Liver (tissue), 9 donors: ENCODE data around the gene DNAJC5G. TPM values are rescaled to one million over a fixed set of nuclear protein-coding genes. Genes with fewer than 3 reads are reported as not detected.

Experiments
- DNase-seq: peaks from one replicate; pipeline ENCODE4 v3.0.0-alpha.2; 2017; ENCODE audit warnings: low spot score
- H3K27ac ChIP-seq, 2 donors: one replicate each; pipeline ENCODE4 v1.7.0; 2013; ENCODE audit warnings: inconsistent platforms in 2 of 2, low read length in 2 of 2, control low read depth in 1 of 2, low read depth in 1 of 2, mild to moderate bottlenecking in 1 of 2
- H3K27me3 ChIP-seq, 4 donors: one replicate each; pipeline versions ENCODE4 v1.6.1 to v1.7.0; 2013; ENCODE audit warnings: low read length in 3 of 4, inconsistent platforms in 1 of 4, mild to moderate bottlenecking in 1 of 4, moderate library complexity in 1 of 4; ENCODE audit not compliant: control insufficient read depth in 4 of 4, insufficient read depth in 4 of 4
- H3K36me3 ChIP-seq, 4 donors: one replicate each; pipeline versions ENCODE4 v1.6.1 to v1.7.0; 2013; ENCODE audit warnings: low read length in 3 of 4, mild to moderate bottlenecking in 3 of 4, low read depth in 1 of 4, moderate library complexity in 1 of 4; ENCODE audit not compliant: control insufficient read depth in 4 of 4, insufficient read depth in 3 of 4
- H3K4me1 ChIP-seq, 4 donors: one replicate each; pipeline versions ENCODE4 v1.6.1 to v1.7.0; 2013; ENCODE audit warnings: low read length in 3 of 4, mild to moderate bottlenecking in 3 of 4, moderate library complexity in 1 of 4; ENCODE audit not compliant: control insufficient read depth in 4 of 4, insufficient read depth in 4 of 4
- H3K4me3 ChIP-seq, 3 donors: one replicate each; pipeline versions ENCODE4 v1.6.1 to v1.7.0; 2013; ENCODE audit warnings: low read length in 3 of 3, control low read depth in 1 of 3, low read depth in 1 of 3, mild to moderate bottlenecking in 1 of 3
- H3K9ac ChIP-seq, 2 donors: one replicate each; pipeline ENCODE4 v1.7.0; 2013; ENCODE audit warnings: low read length in 2 of 2, mild to moderate bottlenecking in 2 of 2, moderate library complexity in 2 of 2, control low read depth in 1 of 2, low read depth in 1 of 2
- H3K9me3 ChIP-seq, 4 donors: one replicate each; pipeline versions ENCODE4 v1.6.1 to v1.7.0; 2013; ENCODE audit warnings: low read length in 3 of 4; ENCODE audit not compliant: control insufficient read depth in 4 of 4
- EGR1 ChIP-seq, 2 donors: IDR thresholded peaks; 2 replicates each; pipeline ENCODE4 v1.6.1; 2016 to 2018; ENCODE audit warnings: antibody characterized with exemption in 2 of 2, low read depth in 2 of 2
- FOXA1 ChIP-seq: IDR thresholded peaks from 2 replicates; pipeline ENCODE4 v1.6.1; 2016; ENCODE audit warnings: antibody characterized with exemption
- FOXA2 ChIP-seq: IDR thresholded peaks from 2 replicates; pipeline ENCODE4 v1.6.1; 2016; ENCODE audit warnings: antibody characterized with exemption
- GABPA ChIP-seq, 2 donors: IDR thresholded peaks in 1 of 2; conservative IDR thresholded peaks in 1 of 2; 2 replicates each; pipeline ENCODE4 v1.6.1; 2016; ENCODE audit warnings: antibody characterized with exemption in 2 of 2, mild to moderate bottlenecking in 1 of 2, moderate library complexity in 1 of 2
- HNF4G ChIP-seq: IDR thresholded peaks from 2 replicates; pipeline ENCODE4 v1.6.1; 2016; ENCODE audit warnings: antibody characterized with exemption
- JUND ChIP-seq, 2 donors: IDR thresholded peaks; 2 replicates each; pipeline ENCODE4 v1.6.1; 2016; ENCODE audit warnings: antibody characterized with exemption in 2 of 2
- NR2F2 ChIP-seq: IDR thresholded peaks from 2 replicates; pipeline ENCODE4 v1.6.1; 2016; ENCODE audit warnings: antibody characterized with exemption
- RXRA ChIP-seq, 2 donors: IDR thresholded peaks; 2 replicates each; pipeline ENCODE4 v1.6.1; 2017 to 2018; ENCODE audit warnings: antibody characterized with exemption in 2 of 2, mild to moderate bottlenecking in 1 of 2
- SP1 ChIP-seq: IDR thresholded peaks from 2 replicates; pipeline ENCODE4 v1.6.1; 2018; ENCODE audit warnings: antibody characterized with exemption, mild to moderate bottlenecking
- TAF1 ChIP-seq: conservative IDR thresholded peaks from 2 replicates; pipeline ENCODE4 v1.6.1; 2016; ENCODE audit warnings: antibody characterized with exemption, mild to moderate bottlenecking
- YY1 ChIP-seq: IDR thresholded peaks from 2 replicates; pipeline ENCODE4 v1.6.1; 2016; ENCODE audit warnings: antibody characterized with exemption, mild to moderate bottlenecking
- WGBS: extraction: QIAGEN DNeasy Blood & Tissue Kit; methylation state at CpG from one replicate; pipeline ENCODE4 v1.1.7; 2013; 5-methylcytosine and 5-hydroxymethylcytosine counted together
- polyA plus RNA-seq, 2 donors: library from polyadenylated mRNA; stranded (reverse) in 1 of 2; unstranded in 1 of 2; fragments of 200-250 nt in 1 of 2; fragments of >200 nt in 1 of 2; fragmentation: Nextera tagmentation in 1 of 2; extraction: Ambion mirVana in 1 of 2; gene quantifications; one replicate each; pipeline versions ENCODE4 v1.2.1 to v1.2.3, GENCODE V29; 2013 to 2015
- total RNA-seq, 2 donors: library from RNA; depleted of rRNA; stranded (reverse); fragments of >200 nt; gene quantifications; one replicate each; pipeline ENCODE4 v1.2.3, GENCODE V29; 2014
- TF ChIP-seq, protein P1 (sequence below): fragments of 150-350 bp; IDR thresholded peaks from 2 replicates; pipeline ENCODE4 v1.5.1; 2017; ENCODE audit warnings: improper control_type of control experiment, low read depth, low read length; ENCODE audit not compliant: missing input control
- TF ChIP-seq, protein P2 (sequence below): IDR thresholded peaks from 2 replicates; pipeline ENCODE4 v1.6.1; 2016; ENCODE audit warnings: antibody characterized with exemption
- TF ChIP-seq, protein P3 (sequence below): IDR thresholded peaks from 2 replicates; pipeline ENCODE4 v1.6.1; 2016; ENCODE audit warnings: antibody characterized with exemption
- TF ChIP-seq, protein P4 (sequence below): IDR thresholded peaks from 2 replicates; pipeline ENCODE4 v1.6.1; 2016; ENCODE audit warnings: antibody characterized with exemption, mild to moderate bottlenecking
- donor health status: healthy.
- donor health status: healthy.
- donor health status: healthy.
- donor health status: healthy.
- donor health status: healthy.

Gene DNAJC5G
- total and polyA plus RNA-seq, 4 donors = not detected

DNA sequence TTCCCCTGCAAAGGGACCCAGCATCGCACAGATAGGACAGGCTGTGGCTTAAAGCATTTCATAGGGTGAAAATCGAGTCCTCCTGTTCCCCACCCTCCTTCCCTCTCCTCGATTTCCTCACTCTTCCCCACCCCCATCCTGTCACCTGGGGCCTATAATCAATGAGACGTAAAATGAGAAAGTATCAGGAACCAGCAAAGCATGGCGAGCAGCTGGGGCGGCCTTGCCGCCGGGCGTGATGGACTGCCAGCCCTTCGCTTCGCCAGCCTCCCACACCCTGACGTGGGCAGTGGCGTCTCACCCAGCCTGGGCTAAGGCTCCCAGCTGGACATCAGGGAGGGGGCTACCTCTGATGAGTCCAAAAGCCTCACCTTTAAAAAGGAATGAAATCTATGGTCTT lies 23.5 kb upstream of the DNAJC5G start:
- Histone ChIP-seq H3K9me3 (no peaks in the 10 kb centered on the region), H3K27me3 (peaks cover 0 to 2% (median 0%) of the 10 kb centered on the region in 4 donors), H3K9ac (no peak overlapping the region), H3K4me3 (no peak overlapping the region), H3K36me3 (no peaks in the 10 kb centered on the region), H3K4me1 (peaks cover 0 to 7% (median 3%) of the 10 kb centered on the region in 4 donors), H3K27ac (no peak overlapping the region)
- no peak for DNase-seq
- TF ChIP-seq FOXA2 (no peak), RXRA (IDR thresholded peaks at IDR 0.05) (no peak), YY1 (no peak), GABPA (IDR thresholded peaks at IDR 0.05 in 1 of 2, conservative IDR thresholded peaks at IDR 0.05 in 1 of 2) (no peak), HNF4G (no peak), NR2F2 (no peak)
- TF ChIP-seq, protein P1, sequence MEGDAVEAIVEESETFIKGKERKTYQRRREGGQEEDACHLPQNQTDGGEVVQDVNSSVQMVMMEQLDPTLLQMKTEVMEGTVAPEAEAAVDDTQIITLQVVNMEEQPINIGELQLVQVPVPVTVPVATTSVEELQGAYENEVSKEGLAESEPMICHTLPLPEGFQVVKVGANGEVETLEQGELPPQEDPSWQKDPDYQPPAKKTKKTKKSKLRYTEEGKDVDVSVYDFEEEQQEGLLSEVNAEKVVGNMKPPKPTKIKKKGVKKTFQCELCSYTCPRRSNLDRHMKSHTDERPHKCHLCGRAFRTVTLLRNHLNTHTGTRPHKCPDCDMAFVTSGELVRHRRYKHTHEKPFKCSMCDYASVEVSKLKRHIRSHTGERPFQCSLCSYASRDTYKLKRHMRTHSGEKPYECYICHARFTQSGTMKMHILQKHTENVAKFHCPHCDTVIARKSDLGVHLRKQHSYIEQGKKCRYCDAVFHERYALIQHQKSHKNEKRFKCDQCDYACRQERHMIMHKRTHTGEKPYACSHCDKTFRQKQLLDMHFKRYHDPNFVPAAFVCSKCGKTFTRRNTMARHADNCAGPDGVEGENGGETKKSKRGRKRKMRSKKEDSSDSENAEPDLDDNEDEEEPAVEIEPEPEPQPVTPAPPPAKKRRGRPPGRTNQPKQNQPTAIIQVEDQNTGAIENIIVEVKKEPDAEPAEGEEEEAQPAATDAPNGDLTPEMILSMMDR = no peak
- TF ChIP-seq, protein P2, sequence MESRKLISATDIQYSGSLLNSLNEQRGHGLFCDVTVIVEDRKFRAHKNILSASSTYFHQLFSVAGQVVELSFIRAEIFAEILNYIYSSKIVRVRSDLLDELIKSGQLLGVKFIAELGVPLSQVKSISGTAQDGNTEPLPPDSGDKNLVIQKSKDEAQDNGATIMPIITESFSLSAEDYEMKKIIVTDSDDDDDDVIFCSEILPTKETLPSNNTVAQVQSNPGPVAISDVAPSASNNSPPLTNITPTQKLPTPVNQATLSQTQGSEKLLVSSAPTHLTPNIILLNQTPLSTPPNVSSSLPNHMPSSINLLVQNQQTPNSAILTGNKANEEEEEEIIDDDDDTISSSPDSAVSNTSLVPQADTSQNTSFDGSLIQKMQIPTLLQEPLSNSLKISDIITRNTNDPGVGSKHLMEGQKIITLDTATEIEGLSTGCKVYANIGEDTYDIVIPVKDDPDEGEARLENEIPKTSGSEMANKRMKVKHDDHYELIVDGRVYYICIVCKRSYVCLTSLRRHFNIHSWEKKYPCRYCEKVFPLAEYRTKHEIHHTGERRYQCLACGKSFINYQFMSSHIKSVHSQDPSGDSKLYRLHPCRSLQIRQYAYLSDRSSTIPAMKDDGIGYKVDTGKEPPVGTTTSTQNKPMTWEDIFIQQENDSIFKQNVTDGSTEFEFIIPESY = no peak
- 86% methylated on average over 13 of the region's 13 CpGs for WGBS

DNA sequence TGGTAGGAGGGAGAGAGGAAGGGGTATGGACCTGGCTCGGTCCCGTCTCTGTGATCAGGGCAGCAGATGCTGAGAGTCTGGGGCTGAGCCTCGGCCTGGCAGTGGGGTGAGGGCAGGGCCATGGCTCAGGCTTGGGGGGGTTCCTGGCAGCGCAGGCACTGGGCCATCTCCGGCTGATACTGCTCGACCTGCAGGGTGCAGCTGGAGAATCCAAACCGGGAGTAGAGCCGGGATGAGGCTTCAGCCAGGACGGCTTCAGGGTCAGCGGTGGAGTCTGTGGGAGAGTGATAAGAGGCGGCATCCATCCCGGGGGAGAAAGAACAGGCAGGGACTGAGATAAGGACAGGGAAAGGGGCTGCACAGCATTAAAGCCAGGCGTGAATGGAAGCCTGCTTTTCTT lies 20.0 kb upstream of the DNAJC5G start:
- Histone ChIP-seq H3K27ac (no peak overlapping the region), H3K36me3 (no peaks in the 10 kb centered on the region), H3K9me3 (no peaks in the 10 kb centered on the region), H3K9ac (no peak overlapping the region), H3K27me3 (peaks cover 0 to 9% (median 0%) of the 10 kb centered on the region in 4 donors), H3K4me3 (no peak overlapping the region), H3K4me1 (peaks cover 0 to 1% (median under 1%) of the 10 kb centered on the region in 4 donors)
- no peak for DNase-seq
- 37% methylated on average over 13 of the region's 13 CpGs for WGBS
- TF ChIP-seq, protein P3, sequence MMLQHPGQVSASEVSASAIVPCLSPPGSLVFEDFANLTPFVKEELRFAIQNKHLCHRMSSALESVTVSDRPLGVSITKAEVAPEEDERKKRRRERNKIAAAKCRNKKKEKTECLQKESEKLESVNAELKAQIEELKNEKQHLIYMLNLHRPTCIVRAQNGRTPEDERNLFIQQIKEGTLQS = no peak
- TF ChIP-seq HNF4G = no peak
- no peak for TF ChIP-seq JUND (IDR thresholded peaks at IDR 0.05)
- TF ChIP-seq FOXA2 = no peak
- TF ChIP-seq, protein P2 = no peak
- TF ChIP-seq, protein P1 = no peak
- no peak for TF ChIP-seq YY1
- TF ChIP-seq FOXA1 = no peak
- no peak for TF ChIP-seq TAF1
- no peak for TF ChIP-seq SP1
- no peak for TF ChIP-seq GABPA (IDR thresholded peaks at IDR 0.05 in 1 of 2, conservative IDR thresholded peaks at IDR 0.05 in 1 of 2)
- TF ChIP-seq EGR1 (IDR thresholded peaks at IDR 0.05; ENCODE audit: low read depth in 2 of 2) = no peak
- TF ChIP-seq, protein P4, sequence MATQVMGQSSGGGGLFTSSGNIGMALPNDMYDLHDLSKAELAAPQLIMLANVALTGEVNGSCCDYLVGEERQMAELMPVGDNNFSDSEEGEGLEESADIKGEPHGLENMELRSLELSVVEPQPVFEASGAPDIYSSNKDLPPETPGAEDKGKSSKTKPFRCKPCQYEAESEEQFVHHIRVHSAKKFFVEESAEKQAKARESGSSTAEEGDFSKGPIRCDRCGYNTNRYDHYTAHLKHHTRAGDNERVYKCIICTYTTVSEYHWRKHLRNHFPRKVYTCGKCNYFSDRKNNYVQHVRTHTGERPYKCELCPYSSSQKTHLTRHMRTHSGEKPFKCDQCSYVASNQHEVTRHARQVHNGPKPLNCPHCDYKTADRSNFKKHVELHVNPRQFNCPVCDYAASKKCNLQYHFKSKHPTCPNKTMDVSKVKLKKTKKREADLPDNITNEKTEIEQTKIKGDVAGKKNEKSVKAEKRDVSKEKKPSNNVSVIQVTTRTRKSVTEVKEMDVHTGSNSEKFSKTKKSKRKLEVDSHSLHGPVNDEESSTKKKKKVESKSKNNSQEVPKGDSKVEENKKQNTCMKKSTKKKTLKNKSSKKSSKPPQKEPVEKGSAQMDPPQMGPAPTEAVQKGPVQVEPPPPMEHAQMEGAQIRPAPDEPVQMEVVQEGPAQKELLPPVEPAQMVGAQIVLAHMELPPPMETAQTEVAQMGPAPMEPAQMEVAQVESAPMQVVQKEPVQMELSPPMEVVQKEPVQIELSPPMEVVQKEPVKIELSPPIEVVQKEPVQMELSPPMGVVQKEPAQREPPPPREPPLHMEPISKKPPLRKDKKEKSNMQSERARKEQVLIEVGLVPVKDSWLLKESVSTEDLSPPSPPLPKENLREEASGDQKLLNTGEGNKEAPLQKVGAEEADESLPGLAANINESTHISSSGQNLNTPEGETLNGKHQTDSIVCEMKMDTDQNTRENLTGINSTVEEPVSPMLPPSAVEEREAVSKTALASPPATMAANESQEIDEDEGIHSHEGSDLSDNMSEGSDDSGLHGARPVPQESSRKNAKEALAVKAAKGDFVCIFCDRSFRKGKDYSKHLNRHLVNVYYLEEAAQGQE = no peak
- TF ChIP-seq RXRA (IDR thresholded peaks at IDR 0.05) = no peak
- TF ChIP-seq NR2F2 = no peak
